ENCODE results near the gene PTPN14.
"Not testable (repeated sequence)": the region's sequence is repeated elsewhere in the genome, so short reads cannot be mapped to it uniquely, and the experiment has no call there.

The PTPN14 gene

DNA sequence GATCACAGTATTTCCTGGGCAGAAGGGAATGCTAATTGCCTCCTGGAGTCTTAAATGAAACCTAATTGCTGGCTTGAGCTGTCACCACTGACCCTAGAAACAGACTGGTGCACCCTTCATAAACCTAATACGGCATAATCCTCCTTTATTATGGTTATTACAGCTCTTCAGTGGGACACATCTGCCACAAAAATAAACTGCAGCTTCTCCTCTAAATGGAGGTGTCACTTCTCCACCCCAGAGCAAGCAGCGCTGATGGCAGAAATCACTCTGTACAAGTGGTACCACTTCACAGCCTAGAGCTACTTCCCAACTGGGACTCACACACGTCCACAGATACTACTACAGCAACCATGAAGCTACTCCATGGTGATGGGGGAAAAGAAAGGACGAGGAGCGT lies 11.1 kb downstream of the PTPN14 start:
- no peak for DNase-seq

DNA sequence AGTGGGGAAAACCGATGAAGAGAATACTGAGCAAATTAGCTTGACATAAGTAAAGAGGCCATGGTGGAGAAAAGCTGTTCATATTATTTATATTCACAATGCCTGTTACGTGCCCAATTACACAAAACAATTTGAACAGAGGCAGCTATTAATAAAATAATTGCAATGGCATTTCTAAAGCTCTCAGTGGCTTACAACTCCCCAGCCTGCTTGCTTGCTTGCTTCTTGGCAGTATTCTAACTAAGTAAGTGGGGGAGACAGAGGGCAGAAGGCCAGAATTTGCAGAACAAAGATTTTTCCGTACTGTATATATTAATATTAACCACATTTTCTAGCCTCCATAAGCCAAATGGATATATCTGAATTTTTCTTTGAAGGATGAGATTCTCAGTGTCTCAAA lies 12.9 kb downstream of the PTPN14 start:
- DNase-seq, result no peak

DNA sequence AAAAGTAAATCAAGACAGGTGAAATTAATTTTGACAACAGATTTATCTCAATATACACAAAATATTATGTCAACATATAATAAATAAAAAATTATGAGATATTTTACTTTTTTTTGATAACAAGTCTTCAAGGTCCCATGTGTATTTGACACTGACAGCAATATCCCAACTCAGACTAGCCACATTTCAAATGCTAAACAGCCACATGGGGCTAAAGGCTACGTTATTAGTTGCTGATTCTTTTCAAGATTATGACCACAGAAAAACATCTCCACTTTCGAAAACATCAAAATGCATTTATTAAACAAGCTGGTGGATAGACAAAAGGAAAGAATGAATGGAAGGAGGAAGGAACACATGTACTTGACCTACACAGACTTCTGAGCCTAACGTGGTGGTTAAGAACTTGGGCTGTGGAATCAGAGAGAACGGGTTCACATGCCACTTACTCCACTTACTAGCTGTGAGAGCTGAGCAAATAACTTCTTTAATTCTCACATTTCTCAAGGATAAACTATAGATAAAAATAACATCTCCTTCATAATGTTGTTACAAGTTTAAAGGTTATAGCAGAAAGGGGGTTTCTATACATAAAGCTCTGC lies 13.4 kb downstream of the PTPN14 start:
- no peak for DNase-seq

DNA sequence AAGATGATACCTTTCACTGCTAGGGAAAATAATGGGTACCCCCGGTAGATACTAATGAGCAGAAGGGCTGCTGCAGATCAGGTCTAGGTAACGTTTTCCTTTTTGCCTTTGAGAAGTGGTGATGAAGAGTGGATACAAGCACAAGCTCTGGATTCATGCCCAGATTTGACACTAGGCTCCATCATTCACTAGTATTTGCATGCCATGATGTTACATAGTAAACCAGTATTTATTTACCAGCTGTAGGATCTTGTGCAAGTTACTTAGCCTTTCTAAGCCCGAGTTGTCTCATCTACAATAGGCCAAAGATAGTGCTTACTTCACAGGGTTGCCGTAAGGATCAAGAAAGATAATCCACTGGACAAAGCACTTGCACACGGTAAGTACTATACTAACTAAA lies 14.2 kb downstream of the PTPN14 start:
- DNase-seq, result no peak

DNA sequence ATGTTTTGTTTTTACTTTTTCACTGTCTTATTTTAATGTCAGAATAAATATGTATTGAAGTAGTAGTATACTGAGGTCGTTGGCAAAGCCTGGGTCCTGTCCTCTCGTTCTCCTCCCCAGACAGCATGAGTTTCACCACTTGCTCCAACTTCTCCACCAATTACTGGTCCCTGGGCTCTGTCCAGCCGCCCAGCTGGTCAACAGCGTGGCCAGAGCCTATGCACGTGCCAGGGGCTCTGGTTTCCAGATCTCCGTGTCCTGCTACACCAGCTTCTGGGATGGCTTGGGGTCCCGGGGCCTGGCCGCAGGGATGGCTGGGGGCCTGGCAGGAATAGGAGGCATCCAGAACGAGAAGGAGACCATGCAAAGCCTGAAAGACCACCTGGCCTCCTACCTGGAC lies 19.3 kb downstream of the PTPN14 start:
- DNase-seq, result no peak

DNA sequence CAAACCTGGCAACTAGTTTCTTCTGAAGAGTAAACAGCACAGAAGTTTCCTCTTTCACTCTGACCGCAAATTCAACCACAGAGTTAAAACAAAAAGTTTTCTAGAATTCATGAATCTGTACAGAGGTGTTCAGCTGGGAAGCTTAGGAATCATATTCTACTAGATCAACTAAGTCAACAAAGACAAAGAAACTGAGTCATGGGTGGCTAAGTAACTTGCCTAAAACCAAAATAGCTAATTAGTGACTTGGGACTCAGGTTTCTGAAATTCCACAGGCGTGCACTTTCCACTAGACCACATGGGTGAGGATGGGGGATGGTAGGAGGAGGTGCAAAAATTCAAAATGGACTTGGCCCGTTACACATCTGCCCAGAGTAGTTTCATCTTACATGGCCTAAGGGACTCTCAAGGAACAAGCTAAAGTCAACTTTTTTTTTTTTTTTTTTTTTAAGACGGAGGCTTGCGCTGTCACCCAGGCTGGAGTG lies 25.8 kb downstream of the PTPN14 start:
- no peak for DNase-seq

DNA sequence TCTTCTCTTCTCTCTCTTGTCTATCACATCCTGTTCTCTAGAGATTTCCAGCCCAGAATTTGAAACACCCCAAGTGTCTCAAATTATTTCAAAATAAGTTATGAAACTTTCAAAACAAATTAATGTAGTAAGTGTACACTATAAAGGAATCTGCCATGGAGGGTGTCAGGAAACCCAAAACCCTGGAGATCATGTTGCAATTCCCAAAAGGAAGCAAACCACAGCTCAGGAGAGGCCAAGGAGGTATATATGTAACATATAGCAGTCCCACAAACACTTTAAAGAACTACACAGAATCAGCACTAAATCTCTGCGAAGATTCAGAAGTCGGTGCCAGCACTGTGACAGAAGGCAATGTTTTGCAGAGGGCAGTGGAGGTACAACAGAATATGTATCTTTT lies 26.6 kb downstream of the PTPN14 start:
- DNase-seq, result no peak

DNA sequence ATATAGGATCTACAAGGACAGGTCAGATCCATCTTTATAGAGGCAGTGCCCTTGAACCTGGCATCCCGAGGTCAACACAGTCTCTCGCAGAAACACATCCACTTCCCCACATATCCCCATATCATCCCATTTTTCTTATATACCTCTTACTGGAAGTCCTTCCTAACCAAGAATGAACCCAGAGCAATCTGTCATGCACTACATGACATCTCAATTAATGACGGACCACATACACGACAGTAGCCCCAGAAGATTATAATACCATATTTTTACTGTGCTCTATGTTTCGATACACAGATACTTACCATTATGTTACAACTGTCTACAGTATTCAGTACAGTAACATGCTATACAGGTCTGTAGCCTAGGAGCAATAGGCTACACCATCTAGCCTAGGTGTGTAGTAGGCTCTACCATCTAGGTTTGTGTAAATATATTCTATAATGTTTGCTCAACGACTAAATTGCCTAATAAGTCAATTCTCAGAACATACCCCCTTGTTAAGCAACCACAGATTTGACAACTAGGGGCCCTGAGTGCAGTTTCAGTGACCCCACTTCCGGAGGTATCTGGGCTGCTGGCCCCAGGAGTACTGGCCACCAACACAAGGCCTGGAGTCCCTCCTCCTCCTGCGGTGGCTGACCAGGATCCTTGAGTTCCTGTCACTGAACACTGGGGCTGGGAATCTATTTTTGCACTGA lies 28.1 kb downstream of the PTPN14 start:
- DNase-seq, result no peak

DNA sequence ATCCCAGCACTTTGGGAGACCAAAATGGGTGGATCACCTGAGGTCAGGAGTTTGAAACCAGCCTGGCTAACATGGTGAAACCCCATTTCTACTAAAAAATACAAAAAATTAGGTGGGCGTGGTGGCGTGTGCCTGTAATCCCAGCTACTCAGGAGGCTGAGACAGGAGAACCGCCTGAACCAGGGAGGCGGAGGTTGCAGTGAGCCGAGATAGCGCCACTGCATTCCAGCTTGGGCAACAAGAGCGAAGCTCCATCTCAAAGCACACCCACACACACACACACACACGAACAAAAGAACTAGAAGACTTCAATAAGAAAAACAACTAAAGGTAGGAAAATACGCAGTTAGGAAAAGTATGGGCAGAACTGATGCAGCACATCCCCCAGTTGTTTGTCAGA lies 29.9 kb downstream of the PTPN14 start:
- DNase-seq, result not testable (repeated sequence)

DNA sequence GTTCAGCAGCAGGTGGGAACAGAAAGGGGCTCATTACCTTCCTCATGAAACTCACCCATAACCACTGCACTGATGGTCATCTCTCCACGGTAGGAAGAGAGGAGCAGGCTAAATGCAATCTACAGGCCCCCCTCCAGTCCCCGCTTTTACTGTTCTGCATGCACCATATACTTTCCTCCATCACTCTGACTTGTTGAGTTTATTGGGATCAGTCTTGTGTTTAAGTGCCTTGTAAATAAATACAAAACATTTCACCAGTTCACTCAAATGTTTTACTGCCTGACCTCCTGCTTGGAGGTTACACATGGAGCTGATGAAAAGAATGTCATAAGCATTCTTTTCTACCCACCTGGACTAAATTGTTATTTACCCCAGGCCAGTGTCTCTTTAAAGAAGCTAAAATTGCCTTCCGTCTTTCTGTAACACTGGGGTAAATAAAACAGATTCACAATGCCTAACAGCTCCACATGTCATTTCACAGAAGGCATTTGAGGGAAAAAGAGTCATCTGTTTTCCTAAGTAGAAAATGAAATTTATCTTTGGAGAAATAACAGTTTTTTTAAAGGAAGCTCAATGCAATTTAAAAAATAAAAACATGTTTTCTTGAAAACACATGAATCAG lies 30.7 kb downstream of the PTPN14 start:
- no peak for DNase-seq

DNA sequence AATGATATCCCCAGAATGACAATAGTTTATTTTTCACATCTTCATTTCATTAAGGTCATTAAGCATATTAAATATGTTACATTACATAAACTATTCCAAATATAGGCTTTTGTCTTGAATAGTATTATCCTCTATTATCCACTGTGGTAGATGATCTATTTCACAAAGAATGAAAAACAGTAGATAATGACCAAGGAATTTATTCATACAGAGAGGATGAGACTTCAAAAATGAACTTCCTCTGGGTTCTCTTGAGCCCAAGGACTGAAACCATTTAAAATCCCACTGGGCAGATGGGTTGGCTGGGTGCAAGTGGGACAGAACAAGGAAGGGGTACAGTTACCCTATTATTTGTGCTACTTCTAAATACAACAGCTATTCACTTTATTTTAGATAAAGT lies 33.0 kb downstream of the PTPN14 start:
- no peak for DNase-seq

DNA sequence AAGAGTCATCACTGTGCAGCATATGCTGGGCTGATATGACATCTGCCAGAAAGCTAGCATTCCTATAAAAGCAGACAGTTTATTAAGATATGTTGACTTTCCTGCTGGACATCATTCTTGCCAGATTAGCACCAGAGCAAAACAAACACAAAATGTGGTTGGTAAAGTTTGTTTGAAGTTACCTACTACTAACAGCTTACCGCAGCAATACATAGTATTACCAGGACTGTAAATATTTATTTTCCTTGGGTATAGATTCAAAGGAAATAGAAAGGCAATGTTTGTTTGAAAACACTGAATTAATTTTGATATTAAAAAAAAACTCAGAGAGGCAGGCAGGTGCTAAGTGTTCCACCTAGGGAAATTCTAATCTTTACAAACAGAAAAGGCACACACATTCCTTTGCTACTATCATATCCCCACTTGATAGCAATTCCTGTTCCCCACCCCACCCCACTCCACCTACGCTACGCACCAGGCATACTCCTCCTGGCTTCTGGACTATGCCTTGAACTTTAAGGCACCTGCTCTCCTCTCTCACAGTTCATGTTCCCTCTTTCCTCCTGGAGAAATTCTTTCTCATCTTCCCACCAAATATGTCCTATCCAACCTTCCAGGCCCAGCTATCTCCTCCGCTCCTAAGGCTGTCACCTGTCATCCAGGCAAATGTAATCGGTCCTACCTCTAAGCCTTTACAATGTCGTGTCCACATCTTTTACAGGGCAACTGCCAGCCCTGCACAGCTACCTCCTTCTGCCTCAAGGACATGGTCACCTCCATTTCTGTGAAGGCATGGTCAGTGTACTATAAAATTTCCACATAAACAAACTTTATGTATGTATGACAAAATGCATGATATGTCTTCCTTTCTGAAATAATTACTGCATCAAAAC lies 34.7 kb downstream of the PTPN14 start:
- DNase-seq, result no peak

DNA sequence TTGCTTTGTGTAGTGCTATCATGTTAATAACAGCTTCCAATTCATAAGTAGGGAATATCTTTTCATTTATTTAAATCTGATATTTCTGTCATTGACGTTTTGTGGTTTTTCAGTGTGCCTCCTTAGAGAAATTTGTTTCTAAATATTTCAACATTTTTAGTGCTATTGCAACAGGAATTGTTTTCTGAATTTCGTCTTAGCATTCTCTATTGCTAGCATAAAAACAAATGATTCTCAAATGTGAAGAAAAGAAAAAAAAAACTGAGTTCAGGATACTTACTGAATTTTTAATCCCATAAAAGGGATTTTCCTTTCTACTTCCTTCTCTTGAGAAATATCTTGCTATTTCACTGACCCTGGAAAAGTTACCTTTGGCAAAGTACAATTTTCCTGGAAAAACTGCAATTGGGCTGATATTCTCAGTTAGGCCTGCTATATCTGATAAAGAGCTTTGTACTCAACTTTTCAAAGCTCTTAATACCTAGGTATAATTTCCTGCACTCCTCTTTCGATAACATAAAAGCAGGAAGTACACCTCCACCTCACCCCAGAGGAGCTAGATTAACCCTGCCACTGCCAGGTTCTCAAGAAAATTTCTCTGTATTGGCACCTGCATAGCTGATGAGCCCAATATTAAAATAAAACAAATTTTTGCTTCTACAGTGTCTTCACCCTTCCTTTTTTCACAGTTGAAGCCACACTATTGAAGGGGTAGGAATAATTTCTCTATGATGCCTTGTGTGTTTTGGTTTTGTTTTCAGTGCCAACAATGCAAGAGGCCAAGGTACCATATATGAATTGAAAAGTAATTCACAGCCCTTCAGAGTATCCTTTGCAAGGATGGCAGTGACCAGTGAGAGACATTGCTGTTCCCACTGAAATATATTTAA lies 35.6 kb downstream of the PTPN14 start:
- DNase-seq, result no peak

DNA sequence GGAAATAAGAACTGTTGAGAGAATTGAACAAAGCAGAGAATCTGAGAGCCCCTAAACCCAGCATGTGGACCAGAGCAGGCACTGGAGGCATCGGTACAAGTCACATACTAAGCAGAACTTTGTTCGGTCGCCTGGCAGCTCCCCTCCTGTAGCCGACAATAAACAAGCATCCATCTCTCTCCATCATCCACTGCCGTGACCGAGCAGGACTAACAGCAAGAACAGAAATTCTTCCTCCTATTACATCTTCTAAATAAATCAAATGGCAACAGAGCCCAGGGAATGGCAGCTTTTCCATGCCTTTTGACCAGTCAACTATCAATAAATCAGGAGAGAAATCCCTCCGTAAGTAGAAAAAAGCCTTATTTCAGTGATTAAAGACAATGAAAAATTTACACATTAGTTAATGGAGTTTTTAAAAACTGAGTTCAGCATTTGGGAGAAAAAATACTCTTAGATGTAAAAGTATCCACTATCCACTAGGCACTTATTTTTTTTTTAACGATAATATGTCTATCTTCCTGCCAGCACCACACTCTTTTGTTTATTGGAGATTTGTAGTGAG lies 36.5 kb downstream of the PTPN14 start:
- no peak for DNase-seq

DNA sequence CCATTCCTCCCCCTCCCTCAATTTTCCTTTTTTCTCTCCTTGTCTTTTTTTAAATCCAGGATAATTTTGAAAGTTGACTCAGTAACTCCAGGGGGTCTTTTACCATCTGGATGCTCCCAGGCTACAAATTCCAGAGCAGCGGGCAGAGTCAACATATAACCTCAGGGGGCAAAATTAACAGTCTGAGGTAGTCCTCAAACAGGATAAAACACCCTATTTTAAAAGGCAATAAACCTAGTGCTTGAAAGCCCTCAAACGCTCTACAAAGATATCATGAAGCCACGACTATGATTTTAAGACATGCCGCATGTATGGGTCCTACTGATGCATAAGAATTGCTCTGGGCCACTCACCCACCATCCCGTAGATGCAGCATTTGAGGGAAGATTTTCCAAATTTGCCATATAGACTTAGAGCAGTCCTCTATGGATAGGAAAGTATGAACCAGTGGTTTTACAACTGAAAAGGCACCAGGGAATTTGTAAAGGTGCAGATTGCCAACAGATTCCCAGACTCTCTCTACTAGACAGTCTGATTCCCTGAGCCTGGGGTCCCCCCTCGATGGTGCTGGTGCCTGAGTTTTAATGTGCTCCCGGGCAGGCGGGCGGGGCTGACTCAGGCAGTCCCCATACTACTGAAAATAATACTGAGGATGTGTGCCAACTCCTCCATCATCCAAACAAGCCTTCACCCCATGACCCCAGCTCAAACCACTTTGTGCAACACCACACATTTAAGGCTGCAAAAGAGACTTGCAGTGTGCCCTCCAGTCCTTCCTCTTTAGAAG lies 37.2 kb downstream of the PTPN14 start:
- no peak for DNase-seq

DNA sequence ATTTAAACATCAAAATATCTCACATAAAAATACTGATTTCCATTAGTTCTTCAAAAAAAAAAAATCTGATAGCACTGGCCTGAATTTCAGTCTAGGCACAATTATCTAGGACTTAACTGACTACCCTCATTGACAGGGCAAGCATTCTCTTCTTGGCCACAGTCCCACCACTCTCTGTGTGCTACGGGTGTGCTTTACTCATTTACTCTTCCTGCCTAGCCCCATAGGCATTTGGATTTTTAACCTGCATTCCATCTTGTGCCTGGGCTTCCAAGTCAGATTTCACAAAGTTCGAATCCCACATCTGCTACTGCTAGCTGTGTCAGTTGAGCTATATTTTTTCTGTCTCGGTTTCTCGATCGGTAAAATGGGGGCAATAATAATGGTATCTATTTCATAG lies 38.0 kb downstream of the PTPN14 start:
- DNase-seq, result no peak

DNA sequence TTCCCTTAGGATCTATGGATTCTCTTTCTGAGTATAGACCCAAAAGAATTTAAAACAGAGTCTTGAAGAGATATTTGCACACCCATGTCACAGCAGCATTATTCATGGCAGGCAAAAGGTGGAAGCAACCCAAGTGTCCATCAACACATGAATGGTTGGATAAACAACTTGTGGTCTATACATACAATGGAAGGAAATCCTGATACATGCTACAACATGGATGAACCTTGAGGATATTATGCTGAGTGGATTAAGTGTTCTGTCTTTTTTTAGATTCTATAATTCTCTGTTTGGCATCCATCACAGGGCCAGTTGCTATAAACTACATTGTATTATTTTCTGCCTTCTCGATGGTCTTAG lies 39.8 kb downstream of the PTPN14 start:
- DNase-seq, result no peak

DNA sequence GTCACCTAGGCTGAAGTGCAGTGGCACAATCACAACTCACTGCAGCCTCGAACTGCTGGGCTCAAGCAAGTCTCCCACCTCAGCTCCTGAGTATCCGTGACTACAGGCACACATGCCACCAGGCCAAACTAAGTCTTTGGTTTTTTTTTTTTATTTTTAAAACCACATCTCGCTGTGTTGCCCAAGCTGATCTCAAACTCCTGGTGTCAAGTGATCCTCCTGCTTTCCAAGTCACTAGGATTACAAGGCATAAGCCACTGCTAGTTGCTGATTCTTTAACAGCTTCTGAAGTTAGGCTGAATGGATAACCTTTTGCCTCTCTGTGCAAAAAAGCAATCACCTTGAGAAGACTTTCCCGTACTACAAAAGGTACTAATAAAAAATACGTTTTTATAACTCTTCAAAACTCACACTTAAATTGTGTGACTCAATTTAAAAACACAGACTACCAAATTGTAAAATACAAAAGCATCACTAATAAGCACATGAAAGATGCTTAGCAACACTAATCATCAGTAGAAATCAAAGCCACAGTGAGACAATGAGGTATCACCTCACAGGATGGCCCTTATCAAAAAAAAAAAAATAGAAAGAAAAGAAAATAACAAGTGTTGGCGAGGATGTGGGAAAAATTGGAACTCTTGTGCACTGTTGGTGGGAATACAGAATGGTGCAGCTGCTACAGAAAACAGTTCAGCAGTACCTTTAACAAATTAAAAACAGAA lies 40.3 kb downstream of the PTPN14 start:
- no peak for DNase-seq

DNA sequence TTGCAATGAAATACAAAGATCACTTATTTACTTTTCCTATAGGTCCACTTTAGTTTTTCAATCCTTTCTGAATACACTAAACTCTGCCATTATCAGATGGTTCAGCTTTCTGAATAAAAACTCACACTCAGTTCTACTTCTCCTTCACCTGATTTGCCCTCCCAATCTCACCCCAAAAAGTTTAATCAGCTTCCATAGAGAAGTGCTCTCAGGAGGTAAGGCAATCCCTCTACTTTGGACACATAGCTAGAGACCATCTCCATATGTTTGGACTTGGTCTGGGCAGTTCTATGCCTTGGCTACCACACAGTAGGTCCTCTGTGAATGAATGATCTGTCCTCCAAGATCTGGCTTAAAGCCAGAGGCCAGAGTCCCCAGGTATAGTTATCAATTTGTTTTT lies 40.9 kb downstream of the PTPN14 start:
- DNase-seq, result no peak

DNA sequence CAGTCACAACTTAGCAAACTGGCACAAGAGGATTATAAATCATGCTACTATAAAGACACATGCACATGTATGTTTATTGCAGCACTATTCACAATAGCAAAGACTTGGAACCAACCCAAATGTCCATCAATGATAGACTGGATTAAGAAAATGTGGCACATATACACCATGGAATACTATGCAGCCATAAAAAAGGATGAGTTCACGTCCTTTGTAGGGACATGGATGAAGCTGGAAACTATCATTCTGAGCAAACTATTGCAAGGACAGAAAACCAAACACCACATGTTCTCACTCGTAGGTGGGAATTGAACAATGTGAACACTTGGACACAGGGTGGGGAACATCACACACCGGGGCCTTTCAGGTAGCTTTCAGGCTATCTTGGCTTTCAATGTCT lies 41.8 kb downstream of the PTPN14 start:
- DNase-seq, result not testable (repeated sequence)

Measured in CD4-positive, alpha-beta T cell treated with Interleukin-21 for 1 hour (primary cell).